ENCODE data around the gene USHBP1. TPM values are rescaled to one million over a fixed set of nuclear protein-coding genes. Genes with fewer than 3 reads are reported as not detected.
A peak's percentile ranks its signal among the peaks of the same experiment; 100 is the strongest.

Gene USHBP1
- total and polyA plus RNA-seq, 2 of the 13 experiments (the other 11 are each of a cell fraction or from before 2014, with no cell fraction given): 0.15 to 1.5 TPM

- TF ChIP-seq NR2C2 (CRISPR knock-in tag; IDR thresholded peaks at IDR 0.05; ENCODE audit: borderline replicate concordance) (peak; percentile 69), RARA (CRISPR knock-in tag; IDR thresholded peaks at IDR 0.05) (peak; percentile 66; the same call in 1 of the 2 replicates), THAP8 (CRISPR knock-in tag; IDR thresholded peaks at IDR 0.05; ENCODE audit: borderline replicate concordance) (0 out of 2 replicates have a peak, but pooled peaks have one; percentile 86), DMAP1 (CRISPR knock-in tag; IDR thresholded peaks at IDR 0.05) (peak; percentile 33; the same call in 1 of the 2 replicates), ZFP36 (IDR thresholded peaks at IDR 0.05; ENCODE audit: borderline replicate concordance, low read depth, low read length, partially characterized antibody) (no peak), NR2F6 (IDR thresholded peaks at IDR 0.05) (no peak), NR2F6 (CRISPR knock-in tag; IDR thresholded peaks at IDR 0.05) (peak; percentile 65), NONO (IDR thresholded peaks at IDR 0.05) (no peak), NONO (CRISPR knock-in tag; conservative IDR thresholded peaks at IDR 0.05) (peak; percentile 89), DRAP1 (CRISPR knock-in tag; IDR thresholded peaks at IDR 0.05) (peak; percentile 86), RXRA (CRISPR knock-in tag; IDR thresholded peaks at IDR 0.05) (peak; percentile 82), ZNF33A (CRISPR knock-in tag; IDR thresholded peaks at IDR 0.05; ENCODE audit: borderline replicate concordance) (0 out of 2 replicates have a peak, but pooled peaks have one; percentile 11), ZNF605 (CRISPR knock-in tag; IDR thresholded peaks at IDR 0.05) (0 out of 2 replicates have a peak, but pooled peaks have one; percentile 45), IRF2 (CRISPR knock-in tag; IDR thresholded peaks at IDR 0.05) (peak; percentile 58; the same call in 1 of the 2 replicates), SMAD3 (CRISPR knock-in tag; IDR thresholded peaks at IDR 0.05) (no peak), TFDP1 (CRISPR knock-in tag; IDR thresholded peaks at IDR 0.05; ENCODE audit: borderline replicate concordance) (no peak)
- TF ChIP-seq, protein P1, sequence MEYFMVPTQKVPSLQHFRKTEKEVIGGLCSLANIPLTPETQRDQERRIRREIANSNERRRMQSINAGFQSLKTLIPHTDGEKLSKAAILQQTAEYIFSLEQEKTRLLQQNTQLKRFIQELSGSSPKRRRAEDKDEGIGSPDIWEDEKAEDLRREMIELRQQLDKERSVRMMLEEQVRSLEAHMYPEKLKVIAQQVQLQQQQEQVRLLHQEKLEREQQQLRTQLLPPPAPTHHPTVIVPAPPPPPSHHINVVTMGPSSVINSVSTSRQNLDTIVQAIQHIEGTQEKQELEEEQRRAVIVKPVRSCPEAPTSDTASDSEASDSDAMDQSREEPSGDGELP (IDR thresholded peaks at IDR 0.05; ENCODE audit: borderline replicate concordance, low read depth): peak; percentile 60; the same call in 1 of the 2 replicates
- TF ChIP-seq, protein P2, sequence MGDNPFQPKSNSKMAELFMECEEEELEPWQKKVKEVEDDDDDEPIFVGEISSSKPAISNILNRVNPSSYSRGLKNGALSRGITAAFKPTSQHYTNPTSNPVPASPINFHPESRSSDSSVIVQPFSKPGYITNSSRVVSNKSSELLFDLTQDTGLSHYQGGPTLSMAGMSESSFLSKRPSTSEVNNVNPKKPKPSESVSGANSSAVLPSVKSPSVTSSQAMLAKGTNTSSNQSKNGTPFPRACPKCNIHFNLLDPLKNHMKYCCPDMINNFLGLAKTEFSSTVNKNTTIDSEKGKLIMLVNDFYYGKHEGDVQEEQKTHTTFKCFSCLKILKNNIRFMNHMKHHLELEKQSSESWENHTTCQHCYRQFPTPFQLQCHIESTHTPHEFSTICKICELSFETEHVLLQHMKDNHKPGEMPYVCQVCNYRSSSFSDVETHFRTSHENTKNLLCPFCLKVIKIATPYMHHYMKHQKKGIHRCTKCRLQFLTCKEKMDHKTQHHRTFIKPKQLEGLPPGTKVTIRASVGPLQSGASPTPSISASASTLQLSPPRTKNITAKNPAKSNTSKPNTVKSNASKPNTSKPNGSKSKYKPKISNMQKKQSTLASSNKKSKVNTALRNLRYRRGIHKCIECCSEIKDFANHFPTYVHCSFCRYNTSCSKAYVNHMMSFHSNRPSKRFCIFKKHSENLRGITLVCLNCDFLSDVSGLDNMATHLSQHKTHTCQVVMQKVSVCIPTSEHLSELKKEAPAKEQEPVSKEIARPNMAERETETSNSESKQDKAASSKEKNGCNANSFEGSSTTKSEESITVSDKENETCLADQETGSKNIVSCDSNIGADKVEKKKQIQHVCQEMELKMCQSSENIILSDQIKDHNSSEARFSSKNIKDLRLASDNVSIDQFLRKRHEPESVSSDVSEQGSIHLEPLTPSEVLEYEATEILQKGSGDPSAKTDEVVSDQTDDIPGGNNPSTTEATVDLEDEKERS (CRISPR knock-in tag; IDR thresholded peaks at IDR 0.05): peak; percentile 54; the same call in 1 of the 2 replicates
- TF ChIP-seq, protein P3, sequence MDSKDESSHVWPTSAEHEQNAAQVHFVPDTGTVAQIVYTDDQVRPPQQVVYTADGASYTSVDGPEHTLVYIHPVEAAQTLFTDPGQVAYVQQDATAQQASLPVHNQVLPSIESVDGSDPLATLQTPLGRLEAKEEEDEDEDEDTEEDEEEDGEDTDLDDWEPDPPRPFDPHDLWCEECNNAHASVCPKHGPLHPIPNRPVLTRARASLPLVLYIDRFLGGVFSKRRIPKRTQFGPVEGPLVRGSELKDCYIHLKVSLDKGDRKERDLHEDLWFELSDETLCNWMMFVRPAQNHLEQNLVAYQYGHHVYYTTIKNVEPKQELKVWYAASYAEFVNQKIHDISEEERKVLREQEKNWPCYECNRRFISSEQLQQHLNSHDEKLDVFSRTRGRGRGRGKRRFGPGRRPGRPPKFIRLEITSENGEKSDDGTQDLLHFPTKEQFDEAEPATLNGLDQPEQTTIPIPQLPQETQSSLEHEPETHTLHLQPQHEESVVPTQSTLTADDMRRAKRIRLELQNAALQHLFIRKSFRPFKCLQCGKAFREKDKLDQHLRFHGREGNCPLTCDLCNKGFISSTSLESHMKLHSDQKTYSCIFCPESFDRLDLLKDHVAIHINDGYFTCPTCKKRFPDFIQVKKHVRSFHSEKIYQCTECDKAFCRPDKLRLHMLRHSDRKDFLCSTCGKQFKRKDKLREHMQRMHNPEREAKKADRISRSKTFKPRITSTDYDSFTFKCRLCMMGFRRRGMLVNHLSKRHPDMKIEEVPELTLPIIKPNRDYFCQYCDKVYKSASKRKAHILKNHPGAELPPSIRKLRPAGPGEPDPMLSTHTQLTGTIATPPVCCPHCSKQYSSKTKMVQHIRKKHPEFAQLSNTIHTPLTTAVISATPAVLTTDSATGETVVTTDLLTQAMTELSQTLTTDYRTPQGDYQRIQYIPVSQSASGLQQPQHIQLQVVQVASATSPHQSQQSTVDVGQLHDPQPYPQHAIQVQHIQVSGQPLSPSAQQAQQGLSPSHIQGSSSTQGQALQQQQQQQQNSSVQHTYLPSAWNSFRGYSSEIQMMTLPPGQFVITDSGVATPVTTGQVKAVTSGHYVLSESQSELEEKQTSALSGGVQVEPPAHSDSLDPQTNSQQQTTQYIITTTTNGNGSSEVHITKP (CRISPR knock-in tag; IDR thresholded peaks at IDR 0.05; ENCODE audit: low read depth): peak; percentile 88
Measured at GRCh38 chr19:17226002-17226933, 38.3 kb downstream of the USHBP1 start, which contains the start of gene OCEL1 (continued).

Measured in HepG2 (cell line).